NT2/D1 (cell line): Measurements from ENCODE around the gene ARL15.

ENCODE experiments used
- DNase-seq: peaks from one replicate; pipeline ENCODE4 v3.0.0-alpha.2; 2011; ENCODE audit warnings: low read depth, low spot score
- H3K27me3 ChIP-seq: 2 replicates; pipeline ENCODE4 v1.6.0; 2011; ENCODE audit warnings: mild to moderate bottlenecking; ENCODE audit not compliant: insufficient read length, insufficient read depth
- H3K36me3 ChIP-seq: 2 replicates; pipeline ENCODE4 v1.6.1; 2011; ENCODE audit warnings: mild to moderate bottlenecking, low read length, mixed read lengths; ENCODE audit not compliant: insufficient read depth, insufficient read length
- H3K4me1 ChIP-seq: 2 replicates; pipeline ENCODE4 v1.5.1; 2011; ENCODE audit not compliant: insufficient read depth, insufficient read length
- H3K4me3 ChIP-seq: 2 replicates; pipeline ENCODE4 v1.5.1; 2011; ENCODE audit warnings: low read depth; ENCODE audit not compliant: insufficient read length
- H3K9ac ChIP-seq: 2 replicates; pipeline ENCODE4 v1.6.0; 2011; ENCODE audit warnings: low read depth; ENCODE audit not compliant: insufficient read length
- H3K9me3 ChIP-seq: 2 replicates; pipeline ENCODE4 v1.5.1; 2011; ENCODE audit warnings: mild to moderate bottlenecking, low read length; ENCODE audit not compliant: insufficient read depth
- SUZ12 ChIP-seq: IDR thresholded peaks from 2 replicates; pipeline ENCODE4 v1.6.1; 2011; ENCODE audit not compliant: insufficient read length, insufficient read depth; ENCODE audit errors: extremely low read depth
- YY1 ChIP-seq: IDR thresholded peaks from 2 replicates; pipeline ENCODE4 v1.6.1; 2011; ENCODE audit not compliant: insufficient read length, insufficient read depth
- ZNF274 ChIP-seq: IDR thresholded peaks from 2 replicates; pipeline ENCODE4 v1.6.1; 2011; ENCODE audit warnings: mild to moderate bottlenecking, low read depth, low read length

Gene ARL15

DNA sequence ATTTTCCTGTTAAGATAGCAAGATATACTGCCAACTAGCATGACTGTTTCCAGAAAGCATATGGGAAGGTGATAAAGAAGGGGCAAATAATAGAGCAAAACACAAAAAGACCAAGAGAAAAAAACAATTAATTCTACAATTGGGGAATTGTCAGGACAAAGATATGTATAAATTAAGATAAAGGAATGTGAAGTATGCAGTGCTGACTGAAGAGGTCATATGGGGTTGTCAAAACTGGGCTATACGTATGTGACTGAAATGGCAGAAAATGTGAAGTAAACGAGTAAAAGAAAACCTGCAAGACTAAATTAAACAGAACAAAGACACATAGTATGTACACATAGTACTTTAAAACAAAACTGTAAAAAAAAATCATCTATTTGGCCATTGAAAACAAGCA is 222.3 kb downstream of the ARL15 start:
- no peak for DNase-seq
- Histone ChIP-seq H3K4me3 (no peak overlapping the region), H3K27me3 (no peaks in the 10 kb centered on the region), H3K36me3 (no peaks in the 10 kb centered on the region), H3K4me1 (no peaks in the 10 kb centered on the region), H3K9me3 (peaks cover 5% of the 10 kb centered on the region; the same call in 1 of the 2 replicates), H3K9ac (no peak overlapping the region)
- no peak for TF ChIP-seq YY1
- no peak for TF ChIP-seq SUZ12
- TF ChIP-seq ZNF274, result no peak

- Histone ChIP-seq H3K4me3 (no peak overlapping the region), H3K9me3 (peaks cover 5% of the 10 kb centered on the region; the same call in 1 of the 2 replicates), H3K36me3 (no peaks in the 10 kb centered on the region), H3K4me1 (no peaks in the 10 kb centered on the region), H3K9ac (no peak overlapping the region), H3K27me3 (no peaks in the 10 kb centered on the region)
- no peak for TF ChIP-seq YY1
- no peak for TF ChIP-seq SUZ12
- TF ChIP-seq ZNF274, result no peak
- no peak for DNase-seq
Measured at GRCh38 chr5:54087436-54087835, 222.9 kb downstream of the ARL15 start.

DNA sequence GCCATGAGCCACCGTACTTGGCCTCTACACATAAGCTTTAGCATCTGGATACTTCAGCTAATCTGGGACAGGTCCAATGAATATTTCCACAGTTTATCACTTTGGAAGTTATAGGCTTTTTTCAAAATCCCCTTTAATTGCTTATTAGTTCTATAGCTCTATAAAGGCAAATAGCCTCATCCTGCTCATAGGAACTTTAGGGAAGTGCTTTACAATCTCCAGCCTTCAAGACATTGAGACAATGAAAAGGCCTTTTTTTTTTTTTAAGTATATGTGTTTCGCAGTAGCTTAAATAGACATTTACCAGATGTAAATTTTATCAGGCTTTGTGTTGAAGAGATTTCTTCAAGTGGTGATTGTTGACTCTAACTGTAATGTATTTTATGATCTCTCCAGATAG is 224.2 kb downstream of the ARL15 start:
- Histone ChIP-seq H3K9ac (no peak overlapping the region), H3K27me3 (no peaks in the 10 kb centered on the region), H3K4me1 (no peaks in the 10 kb centered on the region), H3K9me3 (peaks cover 5% of the 10 kb centered on the region; the same call in 1 of the 2 replicates), H3K4me3 (no peak overlapping the region), H3K36me3 (no peaks in the 10 kb centered on the region)
- TF ChIP-seq SUZ12 (no peak), ZNF274 (no peak)
- DNase-seq, result no peak

GRCh38 chr5:54084696-54085095 is 225.7 kb downstream of the ARL15 start:
- H3K36me3 ChIP-seq, result no peaks in the 10 kb centered on the region
- H3K9ac ChIP-seq, result no peak overlapping the region
- TF ChIP-seq YY1 (no peak), ZNF274 (no peak), SUZ12 (no peak)
- H3K9me3 ChIP-seq, result peaks cover 5% of the 10 kb centered on the region; the same call in 1 of the 2 replicates
- no peak for DNase-seq
- H3K27me3 ChIP-seq, result no peaks in the 10 kb centered on the region
- H3K4me1 ChIP-seq, result no peaks in the 10 kb centered on the region
- no peak overlapping the region for H3K4me3 ChIP-seq

DNA sequence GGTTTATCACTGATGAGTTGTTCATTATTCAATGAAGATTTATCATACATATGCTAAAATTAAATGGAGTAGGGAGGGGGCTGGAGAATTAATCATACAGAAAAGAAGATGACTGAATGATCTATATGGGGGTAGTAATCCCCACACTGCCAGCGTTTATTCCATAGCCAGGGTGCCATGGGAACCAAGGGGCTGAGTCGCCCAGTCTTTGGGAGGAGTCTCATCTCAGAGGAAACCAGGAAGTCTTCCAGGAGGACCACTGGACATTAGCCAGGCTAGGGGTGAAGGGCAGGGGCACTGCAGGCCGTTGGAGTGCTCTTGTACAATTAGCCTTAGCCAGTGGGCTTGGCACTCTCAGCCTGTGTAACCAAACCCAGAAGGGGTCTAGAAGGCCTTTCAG is 226.5 kb downstream of the ARL15 start:
- H3K36me3 ChIP-seq, result no peaks in the 10 kb centered on the region
- no peaks in the 10 kb centered on the region for H3K27me3 ChIP-seq
- H3K9me3 ChIP-seq, result 0 out of 2 replicates have a peak, but pooled peaks cover 1% of the 10 kb centered on the region
- no peaks in the 10 kb centered on the region for H3K4me1 ChIP-seq
- no peak overlapping the region for H3K9ac ChIP-seq
- TF ChIP-seq YY1 (no peak), ZNF274 (no peak), SUZ12 (no peak)
- DNase-seq, result no peak
- H3K4me3 ChIP-seq, result no peak overlapping the region

DNA sequence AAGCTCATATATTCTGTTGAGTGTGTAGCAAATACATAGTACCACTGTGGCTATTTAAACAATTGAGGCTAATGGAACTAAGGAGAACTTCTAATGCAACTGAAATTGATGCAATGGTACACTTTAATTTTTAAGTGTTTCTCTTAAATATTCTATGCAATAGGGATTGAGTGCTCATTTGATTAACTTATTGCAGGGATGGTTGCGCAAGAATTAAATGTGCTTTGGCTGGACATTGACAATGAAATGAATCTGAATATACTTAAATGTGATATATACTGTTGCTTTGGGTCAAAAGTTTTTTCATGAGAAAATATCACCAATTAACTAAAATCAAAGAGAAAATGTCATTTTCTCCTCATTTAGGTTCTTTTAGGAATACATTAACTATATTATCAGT is 227.1 kb downstream of the ARL15 start:
- Histone ChIP-seq H3K36me3 (no peaks in the 10 kb centered on the region), H3K27me3 (no peaks in the 10 kb centered on the region), H3K4me1 (no peaks in the 10 kb centered on the region), H3K9ac (no peak overlapping the region), H3K4me3 (no peak overlapping the region), H3K9me3 (no peaks in the 10 kb centered on the region)
- DNase-seq, result no peak
- TF ChIP-seq YY1, result no peak
- TF ChIP-seq SUZ12, result no peak
- TF ChIP-seq ZNF274, result no peak

- H3K9me3 ChIP-seq, result no peaks in the 10 kb centered on the region
- no peaks in the 10 kb centered on the region for H3K4me1 ChIP-seq
- no peak for TF ChIP-seq YY1
- TF ChIP-seq ZNF274, result no peak
- TF ChIP-seq SUZ12, result no peak
- no peak overlapping the region for H3K4me3 ChIP-seq
- DNase-seq, result no peak
- H3K9ac ChIP-seq, result no peak overlapping the region
- H3K27me3 ChIP-seq, result no peaks in the 10 kb centered on the region
- no peaks in the 10 kb centered on the region for H3K36me3 ChIP-seq
Measured at GRCh38 chr5:54081415-54081814, 229.0 kb downstream of the ARL15 start.

DNA sequence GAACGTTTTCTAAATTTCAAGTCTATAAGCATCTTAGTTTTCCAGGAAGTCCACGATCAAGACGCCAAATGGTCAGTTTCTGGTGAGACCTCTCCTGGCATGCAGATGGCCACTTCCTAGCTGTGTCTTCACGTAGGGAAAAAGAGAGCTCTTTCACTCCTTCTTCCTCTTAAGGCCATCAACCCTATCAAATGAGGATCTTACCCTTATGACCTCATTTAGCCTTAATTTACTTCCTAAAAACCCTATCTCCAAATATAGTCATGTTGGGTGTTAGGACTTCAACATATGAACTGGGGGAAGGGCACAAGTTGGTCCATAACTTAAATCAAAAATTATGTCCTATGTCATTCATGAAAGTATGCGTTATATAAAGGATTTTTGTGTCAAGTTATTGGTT is 229.5 kb downstream of the ARL15 start:
- Histone ChIP-seq H3K9ac (no peak overlapping the region), H3K4me1 (no peaks in the 10 kb centered on the region), H3K4me3 (no peak overlapping the region), H3K36me3 (no peaks in the 10 kb centered on the region), H3K27me3 (no peaks in the 10 kb centered on the region), H3K9me3 (no peaks in the 10 kb centered on the region)
- TF ChIP-seq ZNF274, result no peak
- TF ChIP-seq YY1, result no peak
- no peak for TF ChIP-seq SUZ12
- no peak for DNase-seq
